ENCODE data around the gene RFNG. TPM values are rescaled to one million over a fixed set of nuclear protein-coding genes. Genes with fewer than 3 reads are reported as not detected.

Gene RFNG
- total RNA-seq, 1 donor from 2014 or later: 30.8 TPM

GRCh38 chr17:82053130-82053529, 1.5 kb upstream of the RFNG start:
- peaks cover 13% of the 10 kb centered on the region for H3K36me3 Mint-ChIP-seq (ENCODE audit: low read depth)
- intact Hi-C loops (cut with micrococcal nuclease): no loop called here
- peaks cover 10% of the 10 kb centered on the region for H3K4me1 Mint-ChIP-seq
- H3K27me3 Mint-ChIP-seq: no peaks in the 10 kb centered on the region
- H3K4me3 Mint-ChIP-seq: peak overlapping the region; percentile 82
- no peaks in the 10 kb centered on the region for H3K9me3 Mint-ChIP-seq
- no peak overlapping the region for H3K27ac Mint-ChIP-seq
- no peak for DNase-seq

- peak overlapping the region; percentile 65 for H3K27ac Mint-ChIP-seq
- peaks cover 11% of the 10 kb centered on the region for H3K36me3 Mint-ChIP-seq (ENCODE audit: low read depth)
- intact Hi-C loops (cut with micrococcal nuclease): no loop called here
- H3K4me1 Mint-ChIP-seq: peaks cover 10% of the 10 kb centered on the region
- H3K9me3 Mint-ChIP-seq: no peaks in the 10 kb centered on the region
- no peaks in the 10 kb centered on the region for H3K27me3 Mint-ChIP-seq
- peak overlapping the region; percentile 82 for H3K4me3 Mint-ChIP-seq
- no peak for DNase-seq
Observed at GRCh38 chr17:82052638-82053059, 1.0 kb upstream of the RFNG start.

- intact Hi-C loops (cut with micrococcal nuclease): loop anchor here (1.0 to 2.0 kb wide), 2 partner anchors 14 to 15 kb away; partner anchors contain the start of gene DCXR
- Mint-ChIP-seq H3K4me3 (peak overlapping the region; percentile 90), H3K27me3 (no peaks in the 10 kb centered on the region), H3K9me3 (no peaks in the 10 kb centered on the region), H3K36me3 (ENCODE audit: low read depth) (peaks cover 10% of the 10 kb centered on the region), H3K4me1 (peaks cover 16% of the 10 kb centered on the region), H3K27ac (peak overlapping the region; percentile 91)
- DNase-seq: no peak
Observed at GRCh38 chr17:82050761-82051641, 610 bp downstream of the RFNG start.

- Mint-ChIP-seq H3K27ac (peak overlapping the region; percentile 91), H3K4me1 (peaks cover 16% of the 10 kb centered on the region), H3K36me3 (ENCODE audit: low read depth) (peaks cover 9% of the 10 kb centered on the region), H3K4me3 (peak overlapping the region; percentile 90), H3K27me3 (no peaks in the 10 kb centered on the region), H3K9me3 (no peaks in the 10 kb centered on the region)
- DNase-seq: no peak
- intact Hi-C loops (cut with micrococcal nuclease): loop anchor here (2.0 kb wide), 1 partner anchor 13 kb away; the partner anchor contains the start of gene DCXR
Observed at GRCh38 chr17:82050152-82050760, 1.4 kb downstream of the RFNG start.

GRCh38 chr17:82049521-82049971, 2.1 kb downstream of the RFNG start:
- no peak overlapping the region for H3K27ac Mint-ChIP-seq
- H3K4me3 Mint-ChIP-seq: peak overlapping the region; percentile 90
- peaks cover 16% of the 10 kb centered on the region for H3K4me1 Mint-ChIP-seq
- DNase-seq: no peak
- H3K27me3 Mint-ChIP-seq: no peaks in the 10 kb centered on the region
- intact Hi-C loops (cut with micrococcal nuclease): no loop called here
- H3K9me3 Mint-ChIP-seq: no peaks in the 10 kb centered on the region
- H3K36me3 Mint-ChIP-seq (ENCODE audit: low read depth): peaks cover 6% of the 10 kb centered on the region

GRCh38 chr17:82049106-82049505, 2.5 kb downstream of the RFNG start:
- H3K27ac Mint-ChIP-seq: no peak overlapping the region
- H3K9me3 Mint-ChIP-seq: no peaks in the 10 kb centered on the region
- no peak overlapping the region for H3K4me3 Mint-ChIP-seq
- DNase-seq: no peak
- intact Hi-C loops (cut with micrococcal nuclease): no loop called here
- no peaks in the 10 kb centered on the region for H3K27me3 Mint-ChIP-seq
- peaks cover 16% of the 10 kb centered on the region for H3K4me1 Mint-ChIP-seq
- peaks cover 6% of the 10 kb centered on the region for H3K36me3 Mint-ChIP-seq (ENCODE audit: low read depth)

- H3K9me3 Mint-ChIP-seq: no peaks in the 10 kb centered on the region
- intact Hi-C loops (cut with micrococcal nuclease): no loop called here
- H3K4me3 Mint-ChIP-seq: no peak overlapping the region
- no peak for DNase-seq
- peaks cover 16% of the 10 kb centered on the region for H3K4me1 Mint-ChIP-seq
- peaks cover 6% of the 10 kb centered on the region for H3K36me3 Mint-ChIP-seq (ENCODE audit: low read depth)
- H3K27ac Mint-ChIP-seq: no peak overlapping the region
- H3K27me3 Mint-ChIP-seq: no peaks in the 10 kb centered on the region
Observed at GRCh38 chr17:82048571-82048971, 3.0 kb downstream of the RFNG start.

GRCh38 chr17:82047914-82048570, 3.6 kb downstream of the RFNG start:
- H3K4me3 Mint-ChIP-seq: no peak overlapping the region
- peaks cover 6% of the 10 kb centered on the region for H3K36me3 Mint-ChIP-seq (ENCODE audit: low read depth)
- DNase-seq: no peak
- H3K27ac Mint-ChIP-seq: no peak overlapping the region
- intact Hi-C loops (cut with micrococcal nuclease): no loop called here
- no peaks in the 10 kb centered on the region for H3K9me3 Mint-ChIP-seq
- no peaks in the 10 kb centered on the region for H3K27me3 Mint-ChIP-seq
- peaks cover 16% of the 10 kb centered on the region for H3K4me1 Mint-ChIP-seq

- Mint-ChIP-seq H3K4me1 (peaks cover 14% of the 10 kb centered on the region), H3K4me3 (no peak overlapping the region), H3K27ac (no peak overlapping the region), H3K27me3 (no peaks in the 10 kb centered on the region), H3K36me3 (ENCODE audit: low read depth) (peaks cover 6% of the 10 kb centered on the region), H3K9me3 (no peaks in the 10 kb centered on the region)
- DNase-seq: no peak
- intact Hi-C loops (cut with micrococcal nuclease): no loop called here
Observed at GRCh38 chr17:82047379-82047778, 4.2 kb downstream of the RFNG start.

GRCh38 chr17:82046903-82047302, 4.7 kb downstream of the RFNG start:
- Mint-ChIP-seq H3K9me3 (no peaks in the 10 kb centered on the region), H3K27ac (no peak overlapping the region), H3K27me3 (no peaks in the 10 kb centered on the region), H3K4me3 (no peak overlapping the region), H3K36me3 (ENCODE audit: low read depth) (peaks cover 6% of the 10 kb centered on the region), H3K4me1 (peaks cover 14% of the 10 kb centered on the region)
- no peak for DNase-seq
- intact Hi-C loops (cut with micrococcal nuclease): no loop called here

GRCh38 chr17:82045936-82046484, 5.6 kb downstream of the RFNG start:
- Mint-ChIP-seq H3K4me3 (no peak overlapping the region), H3K9me3 (no peaks in the 10 kb centered on the region), H3K4me1 (peaks cover 14% of the 10 kb centered on the region), H3K27ac (no peak overlapping the region), H3K27me3 (no peaks in the 10 kb centered on the region), H3K36me3 (ENCODE audit: low read depth) (peaks cover 6% of the 10 kb centered on the region)
- intact Hi-C loops (cut with micrococcal nuclease): no loop called here
- DNase-seq: no peak

GRCh38 chr17:82043507-82043906, 8.1 kb downstream of the RFNG start:
- no peak overlapping the region for H3K4me3 Mint-ChIP-seq
- H3K4me1 Mint-ChIP-seq: peaks cover 11% of the 10 kb centered on the region
- intact Hi-C loops (cut with micrococcal nuclease): no loop called here
- peaks cover 2% of the 10 kb centered on the region for H3K27me3 Mint-ChIP-seq
- peaks cover 6% of the 10 kb centered on the region for H3K36me3 Mint-ChIP-seq (ENCODE audit: low read depth)
- DNase-seq: no peak
- no peak overlapping the region for H3K27ac Mint-ChIP-seq
- H3K9me3 Mint-ChIP-seq: no peaks in the 10 kb centered on the region

- Mint-ChIP-seq H3K9me3 (no peaks in the 10 kb centered on the region), H3K36me3 (ENCODE audit: low read depth) (peaks cover 4% of the 10 kb centered on the region), H3K27ac (no peak overlapping the region), H3K4me1 (peaks cover 16% of the 10 kb centered on the region), H3K4me3 (no peak overlapping the region), H3K27me3 (peaks cover 2% of the 10 kb centered on the region)
- intact Hi-C loops (cut with micrococcal nuclease): no loop called here
- DNase-seq: no peak
Observed at GRCh38 chr17:82042649-82043048, 9.0 kb downstream of the RFNG start.

Data from activated CD4-positive, alpha-beta T cell treated with anti-CD3 and anti-CD28 coated beads, Interleukin-2, amount 10 ng/mL, durations not matched to agents 24 days and 14 days (primary cell).